ENCODE measurements around the gene RHBDD2.

DNA sequence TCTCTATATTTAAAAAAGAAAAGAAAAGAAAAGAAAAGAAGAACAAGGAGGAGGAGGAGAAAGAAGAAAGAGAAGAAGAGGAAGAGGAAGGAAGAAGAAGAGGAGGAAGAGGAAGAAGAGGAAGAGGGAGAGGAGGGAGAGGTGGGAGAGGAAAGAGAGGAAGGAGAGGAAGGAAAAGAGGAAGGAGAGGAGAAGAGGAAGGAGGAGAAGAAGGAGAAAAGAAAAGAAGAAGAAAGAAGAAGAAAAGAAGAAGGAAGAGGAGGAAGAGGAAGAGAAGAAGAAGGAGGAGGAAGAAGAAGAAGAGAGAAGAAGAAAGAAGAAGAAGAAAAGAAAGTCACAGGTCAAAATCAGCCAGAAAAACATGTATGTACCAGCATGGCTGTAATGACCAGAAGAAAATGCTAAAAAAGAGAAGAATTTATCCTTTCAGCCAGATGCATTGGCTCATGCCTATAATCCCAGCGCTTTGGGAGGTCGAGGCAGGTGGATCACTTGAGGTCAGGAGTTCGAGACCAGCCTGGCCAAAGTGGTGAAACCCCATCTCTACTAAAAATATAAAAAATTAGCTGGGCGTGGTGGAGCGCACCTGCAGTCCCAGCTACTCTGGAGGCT lies 30.8 kb downstream of the RHBDD2 start:
- TF ChIP-seq CTCF (conservative IDR thresholded peaks at IDR 0.05 in 1 of 2, IDR thresholded peaks at IDR 0.05 in 1 of 2; ENCODE audit: low read depth in 1 of 2, low read length in 2 of 2) (no peak), EZH2 (IDR thresholded peaks at IDR 0.05; ENCODE audit: low read length, missing control alignments) (no peak)

Measured in fibroblast of lung (primary cell).